Gastroesophageal sphincter (tissue), 4 donors: Measurements from ENCODE around the gene PDZD8. TPM values are rescaled to one million over a fixed set of nuclear protein-coding genes. Genes with fewer than 3 reads are reported as not detected.

Source experiments
- ATAC-seq: fragments of 150-250 bp; one replicate; pipeline ENCODE4 v1.9.1; 2016; ENCODE audit warnings: mild to moderate bottlenecking, moderate library complexity
- H3K27ac ChIP-seq, 4 donors: fragments of 200-600 bp; sonication (generic) in 3 of 4; 1 replicate in 3 of 4; 2 replicates in 1 of 4; pipeline ENCODE4 v1.5.1; 2016 to 2019
- H3K27me3 ChIP-seq: fragments of 200-600 bp; sonication (generic); one replicate; pipeline ENCODE4 v1.5.1; 2019
- H3K36me3 ChIP-seq, 2 donors: fragments of 200-600 bp; sonication (generic); one replicate each; pipeline ENCODE4 v1.5.1; 2019; ENCODE audit warnings: control low read depth in 1 of 2
- H3K4me1 ChIP-seq, 3 donors: fragments of 200-600 bp; sonication (generic); 1 replicate in 2 of 3; 2 replicates in 1 of 3; pipeline ENCODE4 v1.5.1; 2016 to 2019; ENCODE audit warnings: control low read depth in 2 of 3
- H3K4me3 ChIP-seq, 2 donors: fragments of 200-600 bp; sonication (generic); one replicate each; pipeline ENCODE4 v1.5.1; 2019; ENCODE audit warnings: mild to moderate bottlenecking in 1 of 2, moderate library complexity in 1 of 2
- H3K9me3 ChIP-seq, 3 donors: fragments of 200-600 bp; sonication (generic); one replicate each; pipeline ENCODE4 v1.5.1; 2017 to 2019; ENCODE audit warnings: control low read depth in 2 of 3
- CTCF ChIP-seq, 4 experiments: fragments of 200-600 bp in 2 of 4; fragments of 450-650 bp in 2 of 4; sonication (generic) in 1 of 4; IDR thresholded peaks; one replicate each; pipeline ENCODE4 v1.5.1; 2017 to 2019; ENCODE audit warnings: antibody characterized with exemption in 4 of 4, mild to moderate bottlenecking in 2 of 4, moderate library complexity in 2 of 4
- EP300 ChIP-seq: sonication (generic); formaldehyde crosslinking; IDR thresholded peaks from one replicate; pipeline ENCODE4 v1.6.1; 2017; ENCODE audit warnings: antibody characterized with exemption, mild to moderate bottlenecking
- POLR2A ChIP-seq, 2 donors: fragments of 450-650 bp; IDR thresholded peaks; one replicate each; pipeline ENCODE4 v1.6.1; 2017; ENCODE audit warnings: antibody characterized with exemption in 2 of 2, mild to moderate bottlenecking in 2 of 2, moderate library complexity in 1 of 2
- POLR2AphosphoS5 ChIP-seq: sonication (generic); formaldehyde crosslinking; IDR thresholded peaks from one replicate; pipeline ENCODE4 v1.6.1; 2017; ENCODE audit warnings: antibody characterized with exemption
- WGBS, 2 donors: methylation state at CpG; one replicate each; pipeline ENCODE4 v1.1.5; 2018; ENCODE audit warnings: low coverage in 1 of 2; 5-methylcytosine and 5-hydroxymethylcytosine counted together
- total RNA-seq, 4 donors: library from RNA; depleted of rRNA; stranded (reverse); fragments of >200 nt; gene quantifications; one replicate each; pipeline ENCODE4 v1.1.0, GENCODE V29; 2016

PDZD8 gene
- total RNA-seq, 4 donors from 2014 or later = 32.8 to 49.2 (median 37.3) TPM

DNA sequence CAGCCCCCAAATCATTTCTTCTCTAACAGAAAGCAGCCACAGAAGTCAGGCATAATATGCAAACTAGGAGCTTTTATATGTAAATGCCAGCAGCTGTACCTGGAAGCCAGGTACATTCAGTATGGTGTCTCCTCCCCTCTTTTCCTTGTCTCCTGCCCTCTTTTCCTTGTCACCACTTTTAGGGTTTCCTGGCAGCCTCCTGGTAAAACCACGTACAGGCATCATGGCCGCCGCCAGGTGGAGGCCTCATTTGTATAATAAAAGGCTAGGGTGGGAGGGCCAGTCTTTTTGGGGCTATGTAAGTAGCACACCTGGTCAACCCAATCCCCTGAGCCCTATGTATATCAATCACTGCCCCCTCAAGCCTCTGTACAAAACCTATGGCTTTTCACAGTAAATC, 28.7 kb downstream of the PDZD8 start:
- TF ChIP-seq POLR2AphosphoS5 = no peak
- TF ChIP-seq POLR2A (IDR thresholded peaks at IDR 0.05) = no peak
- TF ChIP-seq EP300 = no peak
- TF ChIP-seq CTCF (IDR thresholded peaks at IDR 0.05) = no peak

DNA sequence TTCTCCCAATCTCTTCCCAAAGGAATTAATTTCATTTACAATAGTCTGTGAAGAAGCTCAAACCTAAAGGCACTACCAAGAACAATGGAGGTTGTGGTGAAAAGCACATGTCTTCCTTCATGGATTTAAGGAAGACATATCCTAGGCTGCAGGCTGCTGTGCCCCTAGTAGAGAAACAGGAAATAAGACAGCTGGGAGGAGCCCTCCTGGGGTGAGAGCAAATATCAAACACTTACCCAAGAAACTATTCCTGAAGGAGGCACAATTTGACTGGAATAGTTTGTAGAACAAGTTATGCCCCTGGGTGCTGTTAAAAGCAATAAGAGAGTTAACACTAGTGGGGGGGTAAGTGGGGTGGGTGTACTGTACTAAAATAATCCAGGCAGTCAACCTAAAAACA, 30.1 kb downstream of the PDZD8 start:
- Histone ChIP-seq H3K4me3 (no peak overlapping the region), H3K36me3 (no peaks in the 10 kb centered on the region), H3K9me3 (no peaks in the 10 kb centered on the region), H3K27ac (no peak overlapping the region), H3K27me3 (no peaks in the 10 kb centered on the region), H3K4me1 (peaks cover 0 to 8% (median 0%) of the 10 kb centered on the region in 3 donors)
- ATAC-seq = no peak
- TF ChIP-seq EP300 = no peak
- TF ChIP-seq CTCF (IDR thresholded peaks at IDR 0.05) = no peak
- TF ChIP-seq POLR2AphosphoS5 = no peak
- TF ChIP-seq POLR2A (IDR thresholded peaks at IDR 0.05) = no peak

More for the DNA sequence above, 28.7 kb downstream of the PDZD8 start:
- 82 to 100% methylated on average over 2 to 3 of the region's 3 CpGs for WGBS, 2 donors
- no peak for ATAC-seq
- H3K4me3 ChIP-seq = no peak overlapping the region
- no peaks in the 10 kb centered on the region for H3K36me3 ChIP-seq
- peaks cover 0 to 8% (median 0%) of the 10 kb centered on the region in 3 donors for H3K4me1 ChIP-seq
- no peak overlapping the region for H3K27ac ChIP-seq
- no peaks in the 10 kb centered on the region for H3K9me3 ChIP-seq
- H3K27me3 ChIP-seq = no peaks in the 10 kb centered on the region

DNA sequence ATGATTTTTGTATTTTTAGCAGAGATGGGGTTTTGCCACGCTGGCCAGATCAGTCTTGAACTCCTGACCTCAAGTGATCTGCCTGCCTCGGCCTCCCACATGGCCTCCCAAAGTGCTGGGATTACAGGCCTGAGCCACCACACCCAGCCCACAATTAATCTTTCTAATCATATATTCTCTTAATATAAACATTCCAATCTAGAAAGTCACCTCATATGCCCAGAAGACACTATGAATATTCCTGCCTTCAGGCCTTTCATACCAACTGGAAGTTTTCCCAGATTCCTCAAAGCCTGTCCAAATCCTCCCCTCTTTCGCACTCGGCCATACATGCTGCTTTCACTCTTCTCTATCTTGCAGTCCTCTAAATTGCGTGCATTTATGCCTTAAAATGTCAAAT, 32.6 kb downstream of the PDZD8 start:
- 44 to 53% methylated on average over 5 of the region's 5 CpGs for WGBS, 2 donors
- no peak overlapping the region for H3K4me3 ChIP-seq
- TF ChIP-seq CTCF (IDR thresholded peaks at IDR 0.05) (no peak), POLR2AphosphoS5 (no peak), POLR2A (IDR thresholded peaks at IDR 0.05) (no peak), EP300 (no peak)
- H3K27me3 ChIP-seq = no peaks in the 10 kb centered on the region
- no peaks in the 10 kb centered on the region for H3K36me3 ChIP-seq
- H3K27ac ChIP-seq = no peak overlapping the region
- no peaks in the 10 kb centered on the region for H3K9me3 ChIP-seq
- no peak for ATAC-seq
- H3K4me1 ChIP-seq = peaks cover 0 to 17% (median 0%) of the 10 kb centered on the region in 3 donors

DNA sequence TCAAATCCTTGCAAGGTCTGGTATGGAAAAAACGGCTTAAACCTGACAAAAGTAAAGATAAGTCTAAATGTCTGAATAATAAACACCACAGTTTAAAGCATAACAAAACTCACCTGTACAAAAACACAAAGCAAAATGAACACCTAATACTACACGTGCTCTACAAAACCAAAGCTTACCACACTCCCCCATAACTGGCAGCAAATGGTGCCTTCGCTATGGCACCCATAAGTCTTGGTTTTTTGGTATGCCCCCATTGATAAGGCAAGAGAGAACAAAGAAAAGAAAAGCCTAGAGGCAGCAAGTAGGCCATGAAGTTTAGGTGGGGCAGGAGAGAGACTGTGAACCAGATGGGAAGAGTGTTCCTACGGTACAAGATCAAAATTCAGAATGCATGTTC, 34.2 kb downstream of the PDZD8 start:
- WGBS, 2 donors = 77 to 82% methylated on average over 3 to 4 of the region's 4 CpGs
- Histone ChIP-seq H3K27ac (no peak overlapping the region), H3K4me3 (no peak overlapping the region), H3K4me1 (peaks cover 0 to 17% (median 0%) of the 10 kb centered on the region in 3 donors), H3K9me3 (no peaks in the 10 kb centered on the region), H3K36me3 (peaks cover 0 to 6% of the 10 kb centered on the region in 2 donors), H3K27me3 (no peaks in the 10 kb centered on the region)
- ATAC-seq = no peak
- TF ChIP-seq CTCF (IDR thresholded peaks at IDR 0.05) = no peak
- no peak for TF ChIP-seq POLR2A (IDR thresholded peaks at IDR 0.05)
- TF ChIP-seq EP300 = no peak
- no peak for TF ChIP-seq POLR2AphosphoS5

GRCh38 chr10:117339979-117340378, 35.3 kb downstream of the PDZD8 start:
- Histone ChIP-seq H3K27me3 (no peaks in the 10 kb centered on the region), H3K36me3 (peaks cover 0 to 8% of the 10 kb centered on the region in 2 donors), H3K9me3 (no peaks in the 10 kb centered on the region), H3K27ac (no peak overlapping the region), H3K4me1 (peaks cover 0 to 17% (median 0%) of the 10 kb centered on the region in 3 donors), H3K4me3 (no peak overlapping the region)
- ATAC-seq = no peak
- 93 to 96% methylated on average over 5 of the region's 5 CpGs for WGBS, 2 donors
- TF ChIP-seq POLR2AphosphoS5 (no peak), POLR2A (IDR thresholded peaks at IDR 0.05) (no peak), EP300 (no peak)
